ENCODE results near the gene TENM4.

TENM4 gene

DNA sequence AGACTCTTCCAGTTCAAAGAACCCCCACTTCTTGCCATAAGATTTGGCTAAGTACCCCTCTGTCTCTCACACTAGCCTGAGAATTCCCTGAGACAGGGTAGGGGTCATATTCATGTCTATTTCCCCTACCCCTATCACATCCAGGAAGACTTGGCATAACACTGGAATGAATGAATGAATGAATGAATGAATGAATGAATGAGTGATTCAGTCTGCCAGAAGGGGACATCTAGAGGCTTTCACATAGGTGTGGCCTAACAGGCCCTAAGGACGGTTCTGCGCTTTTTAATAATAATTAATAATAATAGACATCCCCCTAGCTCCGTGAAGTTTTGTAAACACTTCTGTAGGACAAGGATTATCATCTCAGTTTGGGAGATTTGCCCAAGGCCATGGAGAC lies 415.7 kb downstream of the TENM4 start:
- no peak for DNase-seq (ENCODE audit: low read depth)
- TF ChIP-seq, protein P1, sequence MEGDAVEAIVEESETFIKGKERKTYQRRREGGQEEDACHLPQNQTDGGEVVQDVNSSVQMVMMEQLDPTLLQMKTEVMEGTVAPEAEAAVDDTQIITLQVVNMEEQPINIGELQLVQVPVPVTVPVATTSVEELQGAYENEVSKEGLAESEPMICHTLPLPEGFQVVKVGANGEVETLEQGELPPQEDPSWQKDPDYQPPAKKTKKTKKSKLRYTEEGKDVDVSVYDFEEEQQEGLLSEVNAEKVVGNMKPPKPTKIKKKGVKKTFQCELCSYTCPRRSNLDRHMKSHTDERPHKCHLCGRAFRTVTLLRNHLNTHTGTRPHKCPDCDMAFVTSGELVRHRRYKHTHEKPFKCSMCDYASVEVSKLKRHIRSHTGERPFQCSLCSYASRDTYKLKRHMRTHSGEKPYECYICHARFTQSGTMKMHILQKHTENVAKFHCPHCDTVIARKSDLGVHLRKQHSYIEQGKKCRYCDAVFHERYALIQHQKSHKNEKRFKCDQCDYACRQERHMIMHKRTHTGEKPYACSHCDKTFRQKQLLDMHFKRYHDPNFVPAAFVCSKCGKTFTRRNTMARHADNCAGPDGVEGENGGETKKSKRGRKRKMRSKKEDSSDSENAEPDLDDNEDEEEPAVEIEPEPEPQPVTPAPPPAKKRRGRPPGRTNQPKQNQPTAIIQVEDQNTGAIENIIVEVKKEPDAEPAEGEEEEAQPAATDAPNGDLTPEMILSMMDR (IDR thresholded peaks at IDR 0.05; ENCODE audit: low read depth, low read length, missing control alignments) = no peak
- H3K4me3 ChIP-seq (ENCODE audit: low read depth, low read length) = no peak overlapping the region

- no peak overlapping the region for H3K4me3 ChIP-seq (ENCODE audit: low read depth, low read length)
- TF ChIP-seq, protein P1 (IDR thresholded peaks at IDR 0.05; ENCODE audit: low read depth, low read length, missing control alignments) = no peak
- DNase-seq (ENCODE audit: low read depth) = no peak
Measured at GRCh38 chr11:79022265-79022664, 418.6 kb downstream of the TENM4 start.

GRCh38 chr11:79021601-79022000 lies 419.2 kb downstream of the TENM4 start:
- no peak for DNase-seq (ENCODE audit: low read depth)
- H3K4me3 ChIP-seq (ENCODE audit: low read depth, low read length) = no peak overlapping the region
- TF ChIP-seq, protein P1 (IDR thresholded peaks at IDR 0.05; ENCODE audit: low read depth, low read length, missing control alignments) = no peak

DNA sequence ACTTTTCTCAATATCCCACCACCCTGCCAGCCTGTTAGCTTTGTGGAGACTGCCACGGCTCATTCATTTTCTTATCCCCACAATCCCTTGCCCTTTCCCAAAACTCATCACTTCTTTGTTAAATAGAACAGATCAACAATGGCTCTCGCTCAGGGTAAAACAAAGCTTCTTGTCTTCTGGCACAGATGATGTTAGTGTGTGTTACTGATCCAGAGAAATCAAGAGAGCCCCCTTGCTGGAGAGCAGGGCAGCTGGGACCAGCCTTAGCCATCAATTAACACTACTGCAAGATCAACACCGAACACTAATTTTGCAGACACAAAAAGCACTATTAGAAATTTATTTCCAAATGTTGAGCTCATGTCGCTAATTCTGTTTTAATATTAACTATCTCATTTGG lies 420.9 kb downstream of the TENM4 start:
- TF ChIP-seq, protein P1 (IDR thresholded peaks at IDR 0.05; ENCODE audit: low read depth, low read length, missing control alignments) = no peak
- no peak for DNase-seq (ENCODE audit: low read depth)

GRCh38 chr11:79019277-79019676 lies 421.6 kb downstream of the TENM4 start:
- no peak overlapping the region for H3K4me3 ChIP-seq (ENCODE audit: low read depth, low read length)
- TF ChIP-seq, protein P1 (IDR thresholded peaks at IDR 0.05; ENCODE audit: low read depth, low read length, missing control alignments) = no peak
- no peak for DNase-seq (ENCODE audit: low read depth)

More for the DNA sequence above, 420.9 kb downstream of the TENM4 start:
- H3K4me3 ChIP-seq (ENCODE audit: low read depth, low read length) = no peak overlapping the region

DNA sequence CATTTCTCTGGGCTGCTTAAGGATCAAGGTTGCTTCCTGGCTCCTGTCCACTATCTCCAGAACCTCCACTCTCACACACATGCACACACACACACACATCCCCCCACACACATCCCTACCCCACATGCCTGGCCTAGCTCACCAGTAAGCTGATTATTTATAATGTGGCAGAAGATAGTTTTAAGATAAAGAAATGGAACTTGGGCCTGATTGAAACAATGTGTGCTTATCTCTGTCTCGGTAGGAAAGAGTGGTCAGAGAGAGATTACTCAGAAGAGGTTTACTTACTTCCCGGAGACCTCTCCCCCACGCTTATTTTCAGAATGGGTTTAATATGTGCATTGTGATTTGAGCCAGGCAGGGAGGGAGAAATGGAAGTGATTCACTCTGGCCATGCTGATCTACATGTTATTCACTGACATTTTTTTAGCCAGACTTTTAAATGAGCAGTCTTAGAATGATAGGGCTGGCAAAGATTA lies 422.4 kb downstream of the TENM4 start:
- TF ChIP-seq, protein P1 (IDR thresholded peaks at IDR 0.05; ENCODE audit: low read depth, low read length, missing control alignments) = no peak
- no peak overlapping the region for H3K4me3 ChIP-seq (ENCODE audit: low read depth, low read length)
- no peak for DNase-seq (ENCODE audit: low read depth)

- H3K4me3 ChIP-seq (ENCODE audit: low read depth, low read length) = no peak overlapping the region
Measured at GRCh38 chr11:79017811-79018210, 423.0 kb downstream of the TENM4 start.

More at GRCh38 chr11:79017811-79018210, 423.0 kb downstream of the TENM4 start:
- TF ChIP-seq, protein P1 (IDR thresholded peaks at IDR 0.05; ENCODE audit: low read depth, low read length, missing control alignments) = no peak
- no peak for DNase-seq (ENCODE audit: low read depth)
